A673 (cell line): ENCODE measurements around the gene EFNA5.

ENCODE experiments used
- EZH2 ChIP-seq: fragments of 200-600 bp; sonication (generic); IDR thresholded peaks from 2 replicates; pipeline ENCODE4 v1.6.1; 2017; ENCODE audit warnings: borderline replicate concordance, low read depth, mild to moderate bottlenecking, mixed read lengths, antibody characterized with exemption, low read length; ENCODE audit not compliant: poor library complexity, severe bottlenecking
- TF ChIP-seq, protein P1 (sequence below): fragments of 300-800, 200-600 bp; sonication (generic); conservative IDR thresholded peaks from 2 replicates; pipeline ENCODE4 v1.5.1; 2017; ENCODE audit warnings: low read depth, mild to moderate bottlenecking, antibody characterized with exemption, low read length, moderate library complexity, mixed read lengths

DNA sequence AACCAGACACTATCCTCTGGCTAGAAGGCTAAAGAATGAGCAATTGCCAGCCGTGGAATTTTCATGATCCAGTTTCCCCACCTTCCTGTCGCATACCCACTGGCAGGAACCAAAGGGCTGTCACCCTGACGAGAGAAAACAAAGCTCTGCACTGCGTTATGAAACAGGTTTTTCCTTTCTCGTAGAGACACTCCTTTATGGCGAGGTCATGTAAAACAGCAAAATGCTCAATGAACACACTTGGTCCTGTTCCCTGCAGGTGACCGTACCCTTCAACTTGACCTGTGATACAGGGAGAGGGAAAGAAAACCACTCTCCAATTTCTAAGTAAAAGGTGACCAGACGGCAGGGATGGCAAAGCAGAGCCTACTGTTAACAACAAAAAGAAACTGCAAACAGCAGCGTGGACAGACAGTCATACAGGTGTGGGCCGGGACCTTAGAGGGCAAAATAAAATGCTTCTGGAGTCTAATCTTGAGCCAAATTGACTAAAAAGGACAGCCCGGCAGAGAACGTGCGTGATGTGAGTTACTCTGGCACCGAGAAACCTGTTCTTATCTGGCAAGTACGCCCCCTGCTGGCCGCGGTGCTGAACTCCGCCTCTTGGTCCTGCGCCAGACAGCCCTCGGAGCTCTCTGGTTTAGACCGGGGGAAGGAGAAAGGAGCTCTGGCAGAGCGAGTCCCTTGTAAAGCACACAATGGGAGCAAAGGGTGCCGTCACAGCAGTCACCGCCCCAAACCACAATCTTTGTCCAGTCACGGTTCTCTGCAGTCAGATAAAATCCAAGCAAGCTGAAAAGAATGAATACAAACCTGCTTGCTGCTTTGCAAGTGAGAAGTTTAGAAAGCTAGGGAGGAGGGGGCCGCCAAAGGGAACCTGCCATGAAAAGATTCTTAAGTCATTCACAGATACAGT, 98.9 kb downstream of the EFNA5 start:
- TF ChIP-seq, protein P1, sequence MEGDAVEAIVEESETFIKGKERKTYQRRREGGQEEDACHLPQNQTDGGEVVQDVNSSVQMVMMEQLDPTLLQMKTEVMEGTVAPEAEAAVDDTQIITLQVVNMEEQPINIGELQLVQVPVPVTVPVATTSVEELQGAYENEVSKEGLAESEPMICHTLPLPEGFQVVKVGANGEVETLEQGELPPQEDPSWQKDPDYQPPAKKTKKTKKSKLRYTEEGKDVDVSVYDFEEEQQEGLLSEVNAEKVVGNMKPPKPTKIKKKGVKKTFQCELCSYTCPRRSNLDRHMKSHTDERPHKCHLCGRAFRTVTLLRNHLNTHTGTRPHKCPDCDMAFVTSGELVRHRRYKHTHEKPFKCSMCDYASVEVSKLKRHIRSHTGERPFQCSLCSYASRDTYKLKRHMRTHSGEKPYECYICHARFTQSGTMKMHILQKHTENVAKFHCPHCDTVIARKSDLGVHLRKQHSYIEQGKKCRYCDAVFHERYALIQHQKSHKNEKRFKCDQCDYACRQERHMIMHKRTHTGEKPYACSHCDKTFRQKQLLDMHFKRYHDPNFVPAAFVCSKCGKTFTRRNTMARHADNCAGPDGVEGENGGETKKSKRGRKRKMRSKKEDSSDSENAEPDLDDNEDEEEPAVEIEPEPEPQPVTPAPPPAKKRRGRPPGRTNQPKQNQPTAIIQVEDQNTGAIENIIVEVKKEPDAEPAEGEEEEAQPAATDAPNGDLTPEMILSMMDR: peak; percentile 96
- no peak for TF ChIP-seq EZH2
